ENCODE data around the gene NFKB2.

NFKB2 gene

GRCh38 chr10:102411341-102412255, 16.1 kb downstream of the NFKB2 start:
- Histone ChIP-seq H3K36me3 (ENCODE audit: control insufficient read depth, insufficient read depth, low read length) (no peaks in the 10 kb centered on the region), H3K4me3 (replicated peaks; ENCODE audit: low read depth, low read length) (no peak overlapping the region), H3K27me3 (replicated peaks; ENCODE audit: control insufficient read depth, insufficient read depth, low read length) (peaks cover 6% of the 10 kb centered on the region)
- no peak for TF ChIP-seq CTCF (IDR thresholded peaks at IDR 0.05; ENCODE audit: insufficient read depth, low read length, poor library complexity, severe bottlenecking)
- DNase-seq (ENCODE audit: extremely low read depth, insufficient read length): no peak

DNA sequence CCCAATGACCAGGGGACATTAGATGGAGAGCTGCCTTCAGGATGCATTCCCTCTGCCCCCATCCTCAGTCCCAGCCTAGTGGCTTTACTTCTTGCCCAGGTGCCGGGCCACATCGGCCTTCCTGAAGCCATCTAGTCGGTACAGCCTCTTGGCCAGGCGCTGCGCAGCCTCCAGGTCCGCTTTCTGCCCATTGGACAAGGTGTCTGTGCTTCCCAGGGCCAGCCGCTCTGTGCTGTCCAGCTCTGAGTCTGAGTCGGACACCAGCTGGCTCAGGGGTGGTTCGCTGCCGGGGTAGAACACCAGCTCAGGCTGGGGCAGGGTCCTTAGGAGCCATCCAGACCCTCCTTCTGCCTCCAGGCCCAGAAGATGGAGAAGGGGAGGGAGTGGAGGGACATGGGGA, 16.8 kb downstream of the NFKB2 start:
- H3K36me3 ChIP-seq (ENCODE audit: control insufficient read depth, insufficient read depth, low read length): no peaks in the 10 kb centered on the region
- H3K4me3 ChIP-seq (replicated peaks; ENCODE audit: low read depth, low read length): no peak overlapping the region
- peaks cover 6% of the 10 kb centered on the region for H3K27me3 ChIP-seq (replicated peaks; ENCODE audit: control insufficient read depth, insufficient read depth, low read length)
- no peak for DNase-seq (ENCODE audit: extremely low read depth, insufficient read length)
- TF ChIP-seq CTCF (IDR thresholded peaks at IDR 0.05; ENCODE audit: insufficient read depth, low read length, poor library complexity, severe bottlenecking): no peak

GRCh38 chr10:102413053-102413705, 17.7 kb downstream of the NFKB2 start:
- peaks cover 6% of the 10 kb centered on the region for H3K27me3 ChIP-seq (replicated peaks; ENCODE audit: control insufficient read depth, insufficient read depth, low read length)
- H3K36me3 ChIP-seq (ENCODE audit: control insufficient read depth, insufficient read depth, low read length): no peaks in the 10 kb centered on the region
- no peak overlapping the region for H3K4me3 ChIP-seq (replicated peaks; ENCODE audit: low read depth, low read length)
- no peak for DNase-seq (ENCODE audit: extremely low read depth, insufficient read length)
- no peak for TF ChIP-seq CTCF (IDR thresholded peaks at IDR 0.05; ENCODE audit: insufficient read depth, low read length, poor library complexity, severe bottlenecking)

GRCh38 chr10:102413806-102414561, 18.5 kb downstream of the NFKB2 start:
- TF ChIP-seq CTCF (IDR thresholded peaks at IDR 0.05; ENCODE audit: insufficient read depth, low read length, poor library complexity, severe bottlenecking): no peak
- Histone ChIP-seq H3K4me3 (replicated peaks; ENCODE audit: low read depth, low read length) (no peak overlapping the region), H3K27me3 (replicated peaks; ENCODE audit: control insufficient read depth, insufficient read depth, low read length) (peaks cover 6% of the 10 kb centered on the region), H3K36me3 (ENCODE audit: control insufficient read depth, insufficient read depth, low read length) (no peaks in the 10 kb centered on the region)
- no peak for DNase-seq (ENCODE audit: extremely low read depth, insufficient read length)

GRCh38 chr10:102414749-102415148, 19.2 kb downstream of the NFKB2 start:
- H3K36me3 ChIP-seq (ENCODE audit: control insufficient read depth, insufficient read depth, low read length): no peaks in the 10 kb centered on the region
- H3K4me3 ChIP-seq (replicated peaks; ENCODE audit: low read depth, low read length): no peak overlapping the region
- no peak for TF ChIP-seq CTCF (IDR thresholded peaks at IDR 0.05; ENCODE audit: insufficient read depth, low read length, poor library complexity, severe bottlenecking)
- H3K27me3 ChIP-seq (replicated peaks; ENCODE audit: control insufficient read depth, insufficient read depth, low read length): peaks cover 4% of the 10 kb centered on the region
- DNase-seq (ENCODE audit: extremely low read depth, insufficient read length): no peak
